ENCODE data around the gene NUP210L.

NUP210L gene

DNA sequence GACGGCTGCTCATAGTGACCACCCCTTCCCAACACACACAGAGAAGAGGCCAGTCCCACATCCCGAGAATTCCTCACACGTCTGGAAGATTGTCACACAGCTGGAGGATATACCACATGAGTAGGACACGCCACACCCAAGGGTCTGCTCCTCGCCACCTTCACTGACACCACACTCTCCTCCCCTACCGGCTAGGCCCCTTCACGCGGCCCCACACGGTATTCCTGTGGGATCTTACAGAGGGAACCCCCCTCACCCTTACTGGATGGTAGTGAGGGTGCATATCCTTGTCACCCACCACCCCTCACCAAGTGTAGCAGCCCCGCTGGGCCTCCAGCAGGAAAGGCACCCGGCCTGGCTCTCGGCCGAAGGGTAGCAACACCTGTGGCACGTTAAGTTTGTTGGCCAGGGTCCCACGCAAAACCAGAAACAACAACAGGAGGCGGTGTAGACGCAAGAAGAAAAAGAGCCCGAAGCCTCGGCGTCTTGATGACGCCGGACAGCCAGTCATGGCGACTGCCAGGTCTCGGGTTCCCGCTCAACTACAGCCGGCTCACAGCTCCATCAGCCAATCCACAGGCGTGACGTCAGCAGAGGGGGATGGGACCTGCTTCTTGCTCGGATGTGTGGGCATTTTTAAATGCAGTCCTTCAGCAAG, at the start of gene NUP210L:
NUP210L (minus strand) TSS at position 540 of the 658 bp plus-strand sequence.
- no peak for DNase-seq

DNA sequence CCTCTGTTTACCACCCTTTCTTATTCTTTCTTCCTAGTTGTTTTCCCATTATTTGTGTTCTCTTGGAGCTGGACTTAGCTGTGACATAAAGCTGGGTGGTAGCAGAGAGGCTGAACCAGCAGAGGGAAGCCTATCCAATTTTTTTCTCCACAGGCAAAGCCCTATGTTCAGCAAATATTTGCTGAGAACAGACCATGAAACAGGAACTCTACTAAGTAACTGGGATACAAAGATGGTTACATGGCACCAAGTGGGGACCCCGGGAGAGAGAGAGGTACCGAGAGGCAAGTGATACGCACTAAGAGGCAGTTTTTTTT, 44.6 kb upstream of the NUP210L start:
- no peak for DNase-seq

- peak; percentile 42 to 71 for DNase-seq
These were observed 44.1 kb upstream of the NUP210L start for GRCh38 chr1:154198756-154199562.

GRCh38 chr1:154193821-154194220, 38.9 kb upstream of the NUP210L start:
- DNase-seq: no peak

- no peak for DNase-seq
These were observed 37.6 kb upstream of the NUP210L start for GRCh38 chr1:154192476-154192875.

DNA sequence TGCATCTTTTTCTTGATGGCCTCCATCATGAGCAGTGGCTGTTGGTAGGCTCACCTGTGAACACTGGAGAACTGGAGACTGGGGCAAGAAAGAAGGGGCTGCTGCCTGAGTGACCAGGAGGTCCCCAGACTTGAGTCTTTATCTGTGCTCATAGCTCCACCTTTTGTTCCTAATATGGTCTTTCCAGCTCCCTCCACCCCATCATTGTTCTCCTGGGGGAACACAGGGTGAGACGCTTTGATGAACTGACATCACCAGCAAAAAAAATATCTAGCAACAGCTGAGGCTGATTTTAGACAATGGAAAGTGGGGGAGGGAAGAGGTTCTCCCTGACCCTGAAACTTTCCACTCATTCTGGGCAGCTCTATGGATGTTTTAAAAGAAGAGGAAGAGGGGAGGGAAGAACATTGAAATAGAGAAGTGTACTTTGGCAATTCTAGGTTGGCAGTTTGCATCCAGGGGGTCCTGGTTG, 37.2 kb upstream of the NUP210L start, which contains the start of gene TPM3:
TPM3 (minus strand) TSS at position 111 of the 472 bp plus-strand sequence; CDS start at position 29, 82 bp downstream.
- no peak for DNase-seq

DNA sequence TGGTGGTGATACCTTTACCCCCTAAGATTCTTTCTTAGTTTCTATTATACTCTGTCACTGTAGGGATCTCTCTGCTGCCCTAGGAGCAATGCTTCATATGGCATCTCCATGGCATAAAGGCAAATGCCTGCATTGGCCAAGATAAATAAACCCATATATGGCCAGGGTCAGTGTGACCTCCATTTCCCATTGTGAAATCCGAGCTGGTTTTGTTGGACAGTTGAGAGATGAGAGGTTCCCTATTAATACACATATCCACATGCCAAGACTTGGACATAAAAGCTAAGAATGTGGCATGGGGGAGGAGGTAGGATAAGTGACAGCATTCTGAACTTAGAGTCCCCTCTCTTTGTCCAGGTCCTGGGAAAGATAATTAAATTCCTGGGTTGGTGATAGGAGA, 35.7 kb upstream of the NUP210L start:
- DNase-seq: no peak

GRCh38 chr1:154186852-154187501, 32.1 kb upstream of the NUP210L start:
- DNase-seq: no peak

DNA sequence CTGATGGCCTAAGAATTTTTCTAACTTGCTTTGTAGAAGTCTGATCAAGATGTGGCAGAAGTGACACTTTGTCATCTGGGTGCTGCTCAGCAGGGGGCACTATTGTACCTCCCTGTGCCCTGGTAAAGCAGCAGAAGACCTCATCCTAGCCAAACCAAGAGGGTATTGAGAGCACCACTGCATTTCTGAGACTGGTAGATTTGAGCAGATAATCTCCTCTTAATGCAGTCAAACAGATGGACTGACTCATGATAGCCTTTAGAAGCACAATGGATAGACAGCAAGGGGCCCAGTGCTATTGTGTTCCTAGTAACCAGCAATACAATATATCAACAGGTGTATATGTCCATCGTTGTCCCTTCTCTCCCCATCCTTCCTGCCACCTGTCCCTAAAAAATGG, 31.3 kb upstream of the NUP210L start:
- DNase-seq: peak; percentile 69 to 76

GRCh38 chr1:154183046-154183915, 28.4 kb upstream of the NUP210L start:
- DNase-seq: peak; percentile 92

DNA sequence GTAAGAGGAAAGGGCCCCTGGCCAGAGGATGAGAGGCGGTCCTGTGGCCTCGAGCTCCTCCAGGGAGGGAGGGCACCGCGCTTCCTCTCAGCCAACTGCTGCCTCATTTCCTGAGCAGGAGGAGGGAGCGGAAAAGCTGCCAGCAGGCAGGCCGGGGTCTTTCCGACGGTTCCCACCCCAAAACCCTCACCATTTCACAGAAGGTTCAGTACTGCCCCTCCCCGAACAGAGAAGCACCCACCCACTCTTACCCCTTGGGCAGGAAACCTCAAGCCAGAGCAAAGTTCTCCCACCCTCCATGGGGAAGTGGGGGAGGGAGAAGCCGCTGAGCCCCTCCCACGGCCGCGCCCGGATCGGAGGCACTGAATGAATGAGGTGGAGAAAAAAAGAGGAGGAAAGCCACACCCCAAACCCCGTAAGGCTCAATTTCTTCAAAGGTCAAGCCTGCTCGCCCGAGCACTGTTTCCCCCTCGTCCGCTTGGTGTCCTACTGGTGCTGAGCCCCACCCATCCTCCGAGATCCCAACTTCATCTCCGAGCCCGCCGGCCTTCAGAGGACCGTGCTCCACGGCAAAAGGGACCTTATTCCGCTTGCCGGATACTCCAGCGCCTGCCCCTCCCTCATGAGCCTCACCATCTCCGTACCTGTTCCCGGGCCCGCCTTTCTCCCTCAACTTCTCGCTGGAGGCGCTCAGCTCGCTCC, 27.6 kb upstream of the NUP210L start:
- DNase-seq: peak; percentile 79 to 83

GRCh38 chr1:154181944-154182343, 27.1 kb upstream of the NUP210L start:
- no peak for DNase-seq

GRCh38 chr1:154179946-154180687, 25.2 kb upstream of the NUP210L start:
- DNase-seq: peak in 1 of 2 donors; percentile 42

DNA sequence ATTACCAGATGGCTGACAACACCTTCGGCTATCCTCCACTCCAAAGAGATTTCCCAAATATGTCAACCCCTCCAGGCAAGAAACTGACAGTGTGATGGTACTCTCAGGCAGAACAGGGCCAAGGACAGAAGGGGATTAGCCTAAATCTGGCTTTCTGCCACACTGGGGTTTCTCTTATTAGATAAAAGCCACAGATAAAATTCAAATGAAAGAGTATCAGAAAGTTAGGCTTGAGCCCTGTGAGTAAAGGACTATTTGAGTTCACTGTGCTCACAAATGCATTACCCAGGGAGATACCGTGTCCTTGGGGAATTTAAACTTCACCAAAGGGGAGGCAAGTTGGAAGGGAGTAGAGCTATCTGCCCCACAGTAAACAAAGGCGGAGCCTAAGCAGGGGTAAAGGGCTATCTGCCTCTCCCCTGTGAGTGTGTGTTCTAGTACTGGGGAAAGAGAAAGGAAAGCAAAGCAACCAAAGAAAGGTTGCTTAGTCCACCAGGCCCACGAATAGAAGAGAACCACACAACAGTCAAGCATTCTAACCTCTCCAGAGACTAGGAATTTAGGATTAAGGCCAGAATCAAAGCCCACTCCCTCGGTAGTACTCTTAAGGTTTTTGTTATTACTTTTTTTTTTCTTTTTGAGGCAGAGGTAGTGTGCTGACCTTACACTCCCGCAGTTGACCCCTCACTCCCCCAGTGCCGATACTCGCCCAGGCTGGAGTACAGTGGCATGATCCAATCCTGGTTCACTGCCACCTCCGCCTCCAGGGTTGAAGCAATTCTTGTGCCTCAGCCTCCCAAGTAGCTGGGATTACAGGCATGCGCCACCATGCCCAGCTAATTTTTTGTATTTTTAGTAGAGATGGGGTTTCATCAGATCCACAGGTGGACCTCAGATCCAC, 24.3 kb upstream of the NUP210L start:
- no peak for DNase-seq

DNA sequence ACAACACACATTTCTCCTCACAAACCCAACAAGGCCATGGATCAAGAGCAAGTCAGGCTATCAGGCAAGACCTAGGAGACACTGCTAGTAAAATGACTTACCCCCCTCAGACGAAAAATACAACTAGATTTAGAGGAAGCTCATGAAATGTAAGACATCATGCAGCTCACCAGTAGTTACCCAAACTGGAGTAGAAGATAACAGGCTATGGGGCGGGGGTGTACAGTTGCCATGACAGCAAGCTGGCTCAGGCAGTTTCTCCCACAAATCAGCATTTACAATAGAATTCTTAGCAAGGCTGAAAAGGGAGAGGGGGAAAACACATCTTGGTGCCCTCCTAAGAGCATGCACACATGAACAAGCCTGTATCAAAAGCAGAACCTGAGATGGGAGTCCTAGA, 23.1 kb upstream of the NUP210L start:
- no peak for DNase-seq

GRCh38 chr1:154176337-154176736, 21.5 kb upstream of the NUP210L start:
- DNase-seq: no peak

GRCh38 chr1:154174654-154175053, 19.8 kb upstream of the NUP210L start:
- no peak for DNase-seq

DNA sequence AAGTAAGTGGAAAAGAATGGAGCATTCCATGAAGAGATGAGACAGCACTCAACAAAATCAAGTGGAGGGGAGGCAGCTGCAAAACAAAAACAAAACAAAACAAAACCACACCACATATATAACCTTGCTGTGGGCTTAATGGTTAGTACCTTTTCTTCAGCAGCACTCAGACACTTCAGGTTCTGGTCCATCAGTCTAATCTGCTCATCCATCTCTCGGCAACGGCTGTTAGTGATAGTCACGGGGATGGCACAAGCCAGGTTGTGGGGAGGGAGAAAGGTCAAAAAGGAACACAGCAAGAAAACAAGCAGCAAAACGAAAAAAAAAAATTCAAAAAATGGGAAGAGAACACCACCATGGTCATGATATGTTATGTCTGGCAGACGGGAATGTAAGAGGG, 17.0 kb upstream of the NUP210L start:
- DNase-seq: no peak

DNA sequence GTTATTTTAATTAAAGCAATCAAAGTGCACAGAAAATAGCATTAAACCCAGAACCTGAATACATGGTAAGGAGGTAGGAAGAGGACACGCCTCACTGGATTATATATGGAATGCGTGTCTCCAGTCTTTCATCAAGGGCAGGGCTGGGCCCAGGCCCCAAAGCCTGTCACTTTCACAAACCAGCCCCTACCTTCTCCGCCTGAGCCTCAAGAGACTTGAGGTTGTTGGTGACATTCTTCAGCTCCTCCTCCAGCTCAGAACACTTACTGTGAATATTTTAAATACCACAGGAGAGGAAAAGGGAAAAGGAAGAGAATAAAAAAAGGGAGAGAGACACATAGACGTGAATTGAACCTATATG, 16.3 kb upstream of the NUP210L start:
- DNase-seq: no peak

GRCh38 chr1:154170547-154171222, 15.8 kb upstream of the NUP210L start:
- no peak for DNase-seq
